Measurements from ENCODE around the gene TMEM50B. TPM values are rescaled to one million over a fixed set of nuclear protein-coding genes. Genes with fewer than 3 reads are reported as not detected.

TMEM50B gene
- total RNA-seq, 1 experiment from 2014 or later = 84.3 TPM

Other genes with a start within 250 kb of the TMEM50B start
- 64.9 and 67.7 TPM in 2 replicates for gene IL10RB, start 213.6 kb downstream of the TMEM50B start, total RNA-seq (2014; rRNA removed; shearing (Covaris generic))
- gene IFNAR1, start 155.0 kb downstream of the TMEM50B start, total RNA-seq (2014; rRNA removed; shearing (Covaris generic)) = 15.7 and 20.5 TPM in 2 replicates
- 70.9 and 73.2 TPM in 2 replicates for gene IFNGR2, start 76.6 kb downstream of the TMEM50B start, total RNA-seq (2014; rRNA removed; shearing (Covaris generic))
- gene DNAJC28, start 11.7 kb upstream of the TMEM50B start, total RNA-seq (2014; rRNA removed; shearing (Covaris generic)) = 1.4 and 1.6 TPM in 2 replicates
- 149 and 187 TPM in 2 replicates for gene GART, start 62.1 kb upstream of the TMEM50B start, total RNA-seq (2014; rRNA removed; shearing (Covaris generic))
- 82.9 and 106 TPM in 2 replicates for gene SON, start 63.1 kb upstream of the TMEM50B start, total RNA-seq (2014; rRNA removed; shearing (Covaris generic))
- 104 and 116 TPM in 2 replicates for gene DONSON, start 108.7 kb upstream of the TMEM50B start, total RNA-seq (2014; rRNA removed; shearing (Covaris generic))
- gene CRYZL1, start 161.8 kb upstream of the TMEM50B start, total RNA-seq (2014; rRNA removed; shearing (Covaris generic)) = 25.0 and 40.6 TPM in 2 replicates
- gene ITSN1, start 162.5 kb upstream of the TMEM50B start, total RNA-seq (2014; rRNA removed; shearing (Covaris generic)) = 45.0 and 53.0 TPM in 2 replicates